Stimulated activated CD8-positive, alpha-beta memory T cell treated with anti-CD3 and anti-CD28 coated beads, Interleukin-12 subunit alpha, Interleukin-12 subunit beta, amount 100 ng/mL, for 24 hours (primary cell): ENCODE data around the gene FOXD3.

Source experiments
- DNase-seq: peaks from one replicate; pipeline ENCODE4 v3.0.0-alpha.2; 2020; ENCODE audit errors: extremely low read depth

Gene FOXD3

GRCh38 chr1:63322114-63322943 is at the start of gene FOXD3:
TSS of gene FOXD3 (plus strand) at chr1:63322567. CDS start at chr1:63323059, 492 bp downstream.
- DNase-seq: no peak

DNA sequence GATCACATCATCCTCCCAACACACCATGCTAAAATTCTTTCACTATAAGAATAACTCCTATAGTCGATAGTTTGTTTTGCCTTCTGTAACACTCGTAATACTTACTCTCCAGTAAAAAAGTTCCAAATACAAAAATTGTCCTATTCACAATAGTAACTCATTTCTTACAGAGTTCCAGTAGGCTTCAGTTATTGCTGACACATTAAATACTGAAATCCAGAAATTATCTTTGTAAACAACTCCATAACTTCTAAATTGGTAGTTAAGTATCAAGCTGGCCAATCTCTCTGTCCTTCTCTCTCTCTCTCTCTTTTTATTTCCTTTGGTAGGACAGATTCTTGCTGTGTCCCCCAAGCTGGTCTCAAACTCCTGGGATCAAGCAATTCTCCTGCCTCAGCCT is 49.6 kb upstream of the FOXD3 start:
- no peak for DNase-seq

- no peak for DNase-seq
Observed at GRCh38 chr1:63274371-63274770, 48.0 kb upstream of the FOXD3 start.

DNA sequence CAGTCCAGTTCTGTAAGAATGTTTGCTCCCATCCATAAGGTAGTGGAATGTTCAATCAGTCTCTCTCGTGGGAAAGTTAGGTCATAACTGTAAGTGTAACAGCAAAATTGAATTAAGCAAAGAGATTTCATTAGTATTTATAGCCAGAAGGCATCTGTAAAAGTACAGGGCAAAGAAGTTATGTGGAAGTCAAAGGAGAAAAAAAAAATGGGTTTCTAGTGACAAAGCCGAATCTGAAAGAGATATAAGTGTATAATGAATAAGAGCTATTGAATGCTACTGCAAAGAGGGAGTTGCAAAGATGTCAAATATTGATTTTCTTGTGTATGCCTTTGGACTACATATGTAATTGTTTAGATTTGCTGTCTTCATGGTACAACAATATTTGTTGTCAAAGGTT is 47.4 kb upstream of the FOXD3 start:
- DNase-seq: no peak

- DNase-seq: no peak
Observed at GRCh38 chr1:63276624-63277023, 45.7 kb upstream of the FOXD3 start.

DNA sequence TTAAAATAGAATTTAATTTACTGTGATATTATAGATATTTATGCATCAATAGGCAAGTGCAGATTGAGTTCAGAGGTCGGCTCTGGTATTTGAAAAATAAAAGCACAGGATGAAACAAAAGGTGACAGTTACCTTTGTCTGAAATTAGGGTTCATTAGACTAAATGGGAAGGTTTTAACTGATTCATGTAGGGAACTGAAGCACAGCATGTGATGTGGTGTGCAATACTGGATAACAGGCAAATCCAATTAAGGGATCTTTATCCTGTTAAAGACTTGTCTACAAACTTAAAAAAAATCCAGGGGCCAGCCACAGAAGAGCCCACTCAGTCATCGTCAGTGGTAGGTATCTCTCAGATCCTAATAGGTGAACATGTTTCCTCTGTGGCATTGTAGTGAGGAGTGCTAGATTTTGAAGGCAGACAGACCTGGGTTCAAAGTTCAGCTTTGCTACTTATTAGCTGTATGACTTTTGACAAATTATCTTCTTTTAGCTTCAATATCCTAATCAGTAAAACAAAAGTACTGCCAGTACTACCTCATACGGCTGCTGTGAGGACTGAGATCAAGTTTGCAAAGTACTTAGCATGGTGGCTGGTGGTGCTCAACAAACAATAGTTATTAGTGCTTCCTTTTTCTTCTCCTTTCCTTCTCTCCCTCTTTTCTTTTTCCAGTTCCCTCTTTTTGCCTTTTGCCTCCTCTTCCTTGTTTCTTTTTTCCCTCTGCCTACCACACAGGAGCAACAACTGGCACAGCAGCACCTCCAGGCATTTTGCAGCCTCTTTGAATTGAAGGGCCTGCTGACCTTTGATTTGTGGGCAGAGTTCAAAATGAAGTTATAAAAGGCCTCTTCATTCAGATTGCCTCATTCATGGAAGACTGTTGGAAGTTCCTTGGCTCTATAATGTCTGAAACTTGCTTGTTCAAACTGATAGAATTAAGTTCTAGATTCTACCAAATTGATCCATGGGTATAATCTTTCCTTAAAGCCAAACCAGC is 44.9 kb upstream of the FOXD3 start:
- DNase-seq: no peak

- DNase-seq: no peak
Observed at GRCh38 chr1:63281753-63282152, 40.6 kb upstream of the FOXD3 start.

DNA sequence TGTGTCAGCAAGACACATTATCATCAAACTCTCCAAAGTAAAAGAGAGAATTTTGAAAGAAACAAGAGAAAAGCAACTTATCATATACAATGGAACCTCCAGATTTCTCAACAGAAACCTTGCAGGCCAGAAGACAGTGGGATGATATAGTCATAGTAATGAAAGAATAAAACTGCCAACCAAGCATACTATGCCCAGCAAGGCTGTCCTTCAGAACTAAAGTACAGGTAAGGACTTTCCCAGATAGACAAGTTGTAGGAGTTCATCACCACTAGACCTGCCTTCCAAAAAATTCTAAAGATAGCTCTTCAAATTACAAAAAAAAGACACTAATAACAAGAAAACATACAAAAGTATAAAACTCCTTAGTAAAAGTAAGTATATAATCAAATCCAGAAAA is 33.2 kb upstream of the FOXD3 start:
- no peak for DNase-seq

- DNase-seq: no peak
Observed at GRCh38 chr1:63294803-63295594, 27.4 kb upstream of the FOXD3 start.

DNA sequence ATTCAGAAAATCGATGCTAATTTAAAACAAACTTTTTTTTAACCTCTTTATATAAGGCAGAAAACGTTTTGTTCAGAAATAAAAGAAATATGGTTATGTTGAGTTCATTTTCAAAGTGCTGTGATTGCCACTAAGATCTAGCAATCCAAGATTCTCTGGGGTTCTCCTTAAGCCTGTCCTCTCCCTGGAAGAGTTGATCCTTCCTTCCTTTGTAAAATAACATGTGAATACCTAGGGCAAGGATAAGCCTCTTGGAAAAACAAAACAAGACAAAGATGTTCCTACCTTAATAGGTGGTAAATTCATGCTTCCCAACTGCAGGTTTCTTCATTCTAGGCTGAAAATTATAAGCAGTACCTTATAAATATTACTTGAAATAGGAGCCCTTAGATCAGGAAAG is 18.0 kb upstream of the FOXD3 start:
- DNase-seq: no peak

DNA sequence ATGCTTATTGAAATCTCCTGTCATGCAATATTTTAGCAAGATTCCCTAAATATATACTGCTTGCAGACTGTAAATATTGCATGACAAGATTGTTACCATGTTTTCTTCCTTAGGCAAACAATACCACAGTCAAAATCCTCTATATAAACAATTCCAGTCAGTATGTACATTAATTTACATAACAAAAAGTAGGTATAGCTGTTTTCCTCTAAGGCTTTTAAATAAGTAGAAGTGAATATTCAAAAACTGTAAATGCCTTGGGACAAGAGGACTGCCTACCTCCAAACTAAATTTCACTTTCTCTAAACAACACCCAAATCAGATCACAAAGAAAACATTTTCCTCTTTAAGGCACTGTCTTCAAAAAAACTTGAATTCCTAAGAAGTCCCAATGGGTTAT is 17.3 kb upstream of the FOXD3 start:
- DNase-seq: no peak

DNA sequence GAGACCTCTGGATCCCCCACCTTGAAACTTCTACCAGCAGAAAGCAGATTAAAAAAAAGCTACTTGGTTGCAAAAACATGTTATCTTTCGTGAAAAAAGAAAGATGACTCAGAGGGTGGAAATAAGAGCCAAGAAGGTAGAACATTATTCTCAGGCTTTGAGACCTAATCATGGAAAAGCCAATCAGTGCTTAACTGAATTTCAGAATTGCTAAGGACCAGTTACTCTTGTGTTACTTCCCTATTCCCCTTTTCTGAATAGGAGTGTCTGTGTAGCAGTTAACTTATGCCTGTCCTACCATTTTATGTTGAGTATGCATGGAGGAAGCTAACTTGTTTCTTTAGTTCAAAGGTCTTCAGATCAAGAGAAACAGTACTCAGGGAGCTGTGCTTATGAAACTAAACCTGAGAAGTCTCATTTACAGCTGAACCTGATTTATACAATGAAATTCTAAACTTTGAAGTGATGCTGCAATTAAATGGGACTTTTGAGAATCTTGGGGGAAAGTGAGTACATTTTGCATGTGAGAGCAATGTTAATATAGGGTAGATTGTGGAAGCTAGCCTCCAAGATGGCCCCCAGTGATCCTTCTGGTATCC is 15.1 kb upstream of the FOXD3 start:
- no peak for DNase-seq

GRCh38 chr1:63316598-63316983 is 5.8 kb upstream of the FOXD3 start:
- no peak for DNase-seq

GRCh38 chr1:63316984-63317816 is 5.2 kb upstream of the FOXD3 start:
- peak; percentile 17 for DNase-seq

GRCh38 chr1:63317817-63318152 is 4.6 kb upstream of the FOXD3 start:
- no peak for DNase-seq

DNA sequence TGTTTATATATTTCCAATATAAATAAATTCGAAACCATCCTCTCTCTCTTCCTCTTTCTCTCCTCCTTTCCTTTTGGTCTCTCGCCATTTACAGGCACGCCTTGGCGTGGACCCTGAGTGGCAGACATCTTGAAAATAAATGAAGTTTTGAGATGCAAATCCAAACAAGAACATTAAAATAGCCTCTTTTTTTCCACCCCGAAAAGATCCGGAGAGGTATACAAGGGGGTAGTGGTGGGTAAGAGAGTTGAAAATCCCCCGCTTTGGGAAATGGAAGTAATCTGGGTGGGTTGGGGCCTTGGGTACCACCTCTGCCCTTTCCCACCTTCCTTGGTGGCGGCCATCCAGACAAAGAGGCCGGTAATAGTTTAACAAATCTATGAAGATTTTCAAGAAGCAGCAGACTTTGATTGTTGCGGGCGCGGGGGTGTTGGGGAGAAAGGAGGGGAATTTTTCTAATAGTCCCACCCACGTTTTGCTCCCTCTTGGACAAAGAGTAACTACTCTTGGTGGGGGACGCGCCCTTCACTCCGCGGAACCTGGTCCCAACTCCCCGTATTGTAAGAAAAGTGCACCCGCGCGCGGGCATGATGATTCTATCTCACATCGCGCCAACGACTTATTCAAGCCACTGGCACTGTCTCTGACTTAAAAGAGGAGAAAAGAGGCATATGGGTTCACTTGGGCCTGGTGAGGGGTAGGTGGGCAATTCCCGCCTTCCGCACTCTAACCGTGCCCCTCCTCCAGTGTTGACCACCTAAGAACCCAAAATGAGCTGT is 4.0 kb upstream of the FOXD3 start:
- no peak for DNase-seq

DNA sequence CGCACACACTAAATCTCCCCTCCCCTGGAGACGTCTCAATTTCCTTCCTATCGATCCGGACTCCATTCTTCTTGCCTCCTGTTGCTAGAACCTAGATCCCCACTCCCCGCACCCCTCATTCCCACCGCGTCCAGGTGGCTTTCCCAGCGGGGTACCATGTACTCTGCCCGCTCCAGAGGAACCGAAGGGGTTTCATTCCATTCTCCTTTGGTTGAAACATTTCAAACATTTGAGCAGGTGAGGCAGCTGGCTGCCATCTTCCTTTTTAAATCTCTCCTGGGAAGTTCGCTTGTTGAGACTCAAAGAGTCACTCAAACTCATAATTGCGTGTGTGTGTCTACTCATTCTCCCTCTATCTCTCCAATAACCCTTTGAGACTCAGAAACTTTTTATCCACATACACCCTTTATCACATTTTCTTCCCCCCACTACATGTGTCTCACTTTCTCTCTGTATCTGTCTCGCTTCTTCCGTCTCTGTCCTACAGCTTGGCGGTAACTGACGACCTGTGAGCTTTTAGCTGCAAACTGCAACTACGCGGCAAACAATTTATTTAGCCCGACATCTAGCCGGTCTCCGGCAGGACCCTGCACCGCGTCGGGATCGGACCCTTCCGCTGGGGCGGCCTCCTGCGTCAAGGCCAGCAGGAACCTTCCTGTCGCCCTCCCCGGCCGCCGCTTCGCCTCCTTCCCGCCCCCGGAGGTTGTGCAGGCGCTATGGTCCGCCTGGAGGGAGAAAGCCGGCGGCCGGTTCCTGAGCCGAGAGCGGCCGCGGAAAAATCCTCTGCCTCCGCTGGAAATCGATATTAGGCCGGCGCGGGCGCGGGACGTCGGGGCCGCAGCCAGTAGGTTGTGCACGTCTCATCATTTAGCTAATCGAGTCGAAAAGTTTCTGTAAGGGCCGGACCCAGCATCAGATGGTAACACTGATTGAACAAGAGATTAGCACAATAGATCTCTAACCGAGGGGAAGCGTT is 3.0 kb upstream of the FOXD3 start:
- no peak for DNase-seq

GRCh38 chr1:63320022-63320721 is 2.2 kb upstream of the FOXD3 start:
- no peak for DNase-seq
